RWPE1 (cell line): ENCODE results near the gene EIF4A2.

Source experiments
- CTCF ChIA-PET: fragments of 350-600 bp; sonication (Branson Sonifier 250); formaldehyde crosslinking; extraction: SDS; loops from one replicate; lab custom pipeline; 2021; lab: Yijun Ruan, JAX
- POLR2A ChIA-PET: fragments of 400-600 bp; formaldehyde crosslinking; extraction: SDS; loops from one replicate; lab custom pipeline; 2020; ENCODE audit warnings: antibody characterized with exemption; ENCODE audit not compliant: low non-redundant PET; lab: Yijun Ruan, JAX
- DNase-seq: peaks from one replicate; pipeline ENCODE4 v3.0.0; 2012; ENCODE audit warnings: low spot score
- H3K27ac ChIP-seq: fragments of 450-650 bp; 2 replicates; pipeline ENCODE4 v1.5.1; 2017
- CTCF ChIP-seq: fragments of 450-650 bp; conservative IDR thresholded peaks from 2 replicates; pipeline ENCODE4 v1.5.1; 2017; ENCODE audit warnings: low read depth, mild to moderate bottlenecking

EIF4A2 gene

GRCh38 chr3:186788482-186789370, 5.3 kb downstream of the EIF4A2 start:
- ChIA-PET CTCF (no interaction called here), POLR2A (no interaction called here)
- no peak for TF ChIP-seq CTCF
- H3K27ac ChIP-seq = no peak overlapping the region
- no peak for DNase-seq

GRCh38 chr3:186789554-186790260, 6.3 kb downstream of the EIF4A2 start:
- no peak overlapping the region for H3K27ac ChIP-seq
- ChIA-PET CTCF (interaction anchor here (0.6 to 1.0 kb wide), 3 partner anchors 32 to 173 kb away, joined by 3 to 5 read pairs (median 4); no protein-coding TSS in a partner anchor), POLR2A (no interaction called here)
- TF ChIP-seq CTCF = no peak
- DNase-seq = no peak

GRCh38 chr3:186790261-186790981, 7.0 kb downstream of the EIF4A2 start:
- ChIA-PET POLR2A (no interaction called here), CTCF (interaction anchor here (0.6 to 1.0 kb wide), 4 partner anchors 32 to 173 kb away, joined by 3 to 5 read pairs (median 4); no protein-coding TSS in a partner anchor)
- TF ChIP-seq CTCF = no peak
- no peak for DNase-seq
- no peak overlapping the region for H3K27ac ChIP-seq

GRCh38 chr3:186798239-186798874, 15.0 kb downstream of the EIF4A2 start:
- no peak overlapping the region for H3K27ac ChIP-seq
- no peak for DNase-seq
- POLR2A ChIA-PET = no interaction called here
- TF ChIP-seq CTCF = no peak
- CTCF ChIA-PET = interaction anchor here (1.1 to 1.5 kb wide), 3 partner anchors 10 to 181 kb away, joined by 3 to 6 read pairs (median 4); no protein-coding TSS in a partner anchor

GRCh38 chr3:186800285-186800684, 16.9 kb downstream of the EIF4A2 start:
- POLR2A ChIA-PET = no interaction called here
- no peak for TF ChIP-seq CTCF
- DNase-seq = no peak
- no peak overlapping the region for H3K27ac ChIP-seq
- CTCF ChIA-PET = no interaction called here
